GM20000 (cell line): Measurements from ENCODE around the gene NET1.

Experiments used
- DNase-seq: peaks from one replicate; pipeline ENCODE4 v3.0.0; 2012; ENCODE audit warnings: low spot score
- CTCF ChIP-seq: IDR thresholded peaks from 2 replicates; pipeline ENCODE4 v1.5.1; 2012; ENCODE audit warnings: mild to moderate bottlenecking, control low read depth; ENCODE audit errors: extremely low read depth, missing control alignments

The NET1 gene

GRCh38 chr10:5502061-5502521, 89.7 kb downstream of the NET1 start:
- TF ChIP-seq CTCF: no peak
- no peak for DNase-seq

GRCh38 chr10:5502571-5503476, 90.5 kb downstream of the NET1 start:
- DNase-seq: no peak
- TF ChIP-seq CTCF: no peak

GRCh38 chr10:5503477-5503835, 91.1 kb downstream of the NET1 start:
- no peak for DNase-seq
- TF ChIP-seq CTCF: no peak

- DNase-seq: no peak
- TF ChIP-seq CTCF: no peak
Measured at GRCh38 chr10:5504146-5505072, 92.1 kb downstream of the NET1 start.

- no peak for TF ChIP-seq CTCF
- no peak for DNase-seq
Measured at GRCh38 chr10:5506246-5506645, 93.9 kb downstream of the NET1 start.

- DNase-seq: no peak
- TF ChIP-seq CTCF: no peak
Measured at GRCh38 chr10:5506751-5507648, 94.6 kb downstream of the NET1 start.
